MM.1S (cell line): Measurements from ENCODE around the gene C19orf85.

Experiments
- DNase-seq: peaks from one replicate; pipeline ENCODE4 v3.0.0-alpha.2; 2015
- H2AFZ ChIP-seq: fragments of 300-600 bp; sonication (generic); 2 replicates; pipeline ENCODE4 v1.6.0; 2016; ENCODE audit warnings: antibody characterized with exemption, low read length
- H3F3A ChIP-seq: fragments of 300-600 bp; sonication (generic); 2 replicates; pipeline ENCODE4 v1.6.1; 2016; ENCODE audit warnings: mild to moderate bottlenecking, antibody characterized with exemption, low read length, moderate library complexity, mixed read lengths; ENCODE audit not compliant: insufficient read depth
- H3K27ac ChIP-seq: fragments of 300-600 bp; sonication (generic); 2 replicates; pipeline ENCODE4 v1.5.1; 2016; ENCODE audit warnings: mild to moderate bottlenecking, low read length
- H3K27me3 ChIP-seq: fragments of 300-600 bp; sonication (generic); replicated peaks from 2 replicates; pipeline ENCODE4 v1.6.0; 2016; ENCODE audit warnings: low read length; ENCODE audit not compliant: insufficient read depth
- H3K36me3 ChIP-seq: fragments of 300-600 bp; sonication (generic); replicated peaks from 2 replicates; pipeline ENCODE4 v1.6.1; 2016; ENCODE audit warnings: mild to moderate bottlenecking, low read length, mixed read lengths; ENCODE audit not compliant: insufficient read depth
- H3K4me1 ChIP-seq: fragments of 300-600 bp; sonication (generic); 2 replicates; pipeline ENCODE4 v1.6.1; 2016; ENCODE audit warnings: low read length, mixed read lengths
- H3K4me2 ChIP-seq: fragments of 300-600 bp; sonication (generic); 2 replicates; pipeline ENCODE4 v1.6.0; 2016; ENCODE audit warnings: low read depth, low read length
- H3K4me3 ChIP-seq: fragments of 300-600 bp; sonication (generic); 2 replicates; pipeline ENCODE4 v1.5.1; 2016; ENCODE audit warnings: low read length, mixed read lengths
- H3K79me2 ChIP-seq: fragments of 300-600 bp; sonication (generic); 2 replicates; pipeline ENCODE4 v1.6.1; 2016; ENCODE audit warnings: mixed run types, low read length, mixed read lengths
- H3K9ac ChIP-seq: fragments of 300-600 bp; sonication (generic); 2 replicates; pipeline ENCODE4 v1.6.1; 2016; ENCODE audit warnings: low read length, mixed read lengths
- H3K9me2 ChIP-seq: fragments of 300-600 bp; sonication (generic); replicated peaks from 2 replicates; pipeline ENCODE4 v1.6.1; 2016; ENCODE audit warnings: mild to moderate bottlenecking, low read length, mixed read lengths; ENCODE audit not compliant: insufficient read depth
- H3K9me3 ChIP-seq: fragments of 300-600 bp; sonication (generic); replicated peaks from 2 replicates; pipeline ENCODE4 v1.6.1; 2016; ENCODE audit warnings: mild to moderate bottlenecking, low read length, mixed read lengths; ENCODE audit not compliant: insufficient read depth
- H4K20me1 ChIP-seq: fragments of 300-600 bp; sonication (generic); 2 replicates; pipeline ENCODE4 v1.6.1; 2016; ENCODE audit warnings: mild to moderate bottlenecking, low read length, moderate library complexity, mixed read lengths; ENCODE audit not compliant: insufficient read depth
- EZH2 ChIP-seq: fragments of 300-600 bp; sonication (generic); optimal IDR thresholded peaks from 2 replicates; pipeline ENCODE3; 2017; ENCODE audit warnings: low read depth, mild to moderate bottlenecking, antibody characterized with exemption, low read length, mixed read lengths
- EZH2phosphoT487 ChIP-seq: fragments of 300-600 bp; sonication (generic); IDR thresholded peaks from 2 replicates; pipeline ENCODE4 v1.6.1; 2018; ENCODE audit warnings: antibody characterized with exemption, low read length
- TF ChIP-seq, protein P1 (sequence below): fragments of 300-600 bp; sonication (generic); IDR thresholded peaks from 2 replicates; pipeline ENCODE4 v1.5.1; 2016; ENCODE audit warnings: antibody characterized with exemption, low read length, mixed read lengths

The C19orf85 gene

DNA sequence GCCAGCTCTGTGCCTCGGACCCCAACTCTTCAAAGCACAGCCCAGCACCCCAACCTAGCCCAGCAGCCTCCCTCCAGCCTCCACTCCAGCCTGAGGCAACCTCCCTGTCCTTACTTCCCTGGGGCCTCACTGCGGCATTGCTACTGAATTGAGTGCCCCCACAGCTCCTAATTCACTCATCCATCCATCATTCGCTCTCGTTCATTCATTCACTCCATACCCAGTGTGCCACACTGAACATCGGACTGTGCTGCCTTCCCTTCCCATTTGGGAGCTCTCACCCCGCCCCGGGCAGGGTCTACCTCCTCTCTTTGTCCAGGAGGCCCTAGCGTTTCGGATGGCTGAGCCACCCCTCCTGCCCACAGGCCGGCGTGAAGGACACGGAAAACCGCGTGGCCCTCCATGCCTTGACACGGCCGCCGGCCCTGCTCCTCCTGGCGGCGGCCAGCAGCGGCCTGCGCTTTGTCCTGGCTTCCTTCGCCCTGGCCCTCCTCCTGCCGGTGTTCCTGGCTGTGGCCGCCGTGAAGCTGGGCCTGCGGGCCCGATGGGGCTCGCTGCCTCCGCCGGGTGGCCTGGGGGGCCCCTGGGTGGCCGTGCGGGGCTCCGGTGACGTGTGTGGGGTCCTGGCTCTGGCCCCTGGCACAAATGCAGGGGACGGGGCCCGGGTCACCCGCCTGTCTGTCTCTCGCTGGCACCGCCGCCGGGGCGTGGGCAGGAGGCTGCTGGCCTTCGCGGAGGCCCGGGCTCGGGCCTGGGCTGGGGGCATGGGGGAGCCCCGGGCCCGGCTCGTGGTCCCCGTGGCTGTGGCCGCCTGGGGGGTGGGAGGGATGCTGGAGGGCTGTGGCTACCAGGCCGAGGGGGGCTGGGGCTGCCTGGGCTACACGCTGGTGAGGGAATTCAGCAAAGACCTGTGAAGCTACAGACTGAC lies 21.8 kb upstream of the C19orf85 start:
- no peaks in the 10 kb centered on the region for H3K79me2 ChIP-seq
- H3K4me3 ChIP-seq, result no peak overlapping the region

DNA sequence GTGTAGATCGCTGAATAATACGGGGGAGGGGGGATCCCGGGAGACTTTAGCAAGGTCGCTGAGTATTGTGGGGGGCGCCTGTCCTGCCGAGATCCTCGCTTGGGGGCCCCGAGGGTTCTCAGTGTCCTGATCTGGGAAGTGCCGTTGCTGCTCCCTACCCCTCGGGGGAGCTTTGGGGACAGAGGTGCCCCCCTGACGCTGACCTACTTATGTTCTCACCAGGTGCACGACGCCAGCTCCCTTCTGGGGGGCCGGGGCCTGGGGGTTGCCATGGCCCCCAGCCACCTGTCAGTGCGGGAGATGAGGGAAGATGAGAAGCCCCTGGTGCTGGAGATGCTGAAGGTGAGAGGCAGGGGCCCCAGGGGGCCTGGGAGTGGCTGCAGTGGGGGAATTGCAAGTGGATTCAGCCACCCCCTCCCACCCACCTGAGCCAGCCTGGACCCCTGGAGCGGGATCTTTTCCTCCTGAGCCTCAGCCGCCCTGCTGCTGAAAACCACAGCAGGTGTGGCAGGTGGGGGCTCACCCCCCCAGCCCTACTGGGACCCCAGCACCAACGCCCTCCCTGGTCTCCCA lies 21.0 kb upstream of the C19orf85 start:
- Histone ChIP-seq H3F3A (no peaks in the 10 kb centered on the region), H4K20me1 (no peaks in the 10 kb centered on the region), H3K79me2 (no peaks in the 10 kb centered on the region), H3K4me1 (no peaks in the 10 kb centered on the region), H3K4me3 (no peak overlapping the region), H3K27ac (no peak overlapping the region), H3K9me3 (no peaks in the 10 kb centered on the region), H2AFZ (no peak overlapping the region), H3K4me2 (no peak overlapping the region), H3K36me3 (no peaks in the 10 kb centered on the region), H3K9ac (no peak overlapping the region), H3K9me2 (no peaks in the 10 kb centered on the region), H3K27me3 (peaks cover 60% of the 10 kb centered on the region)
- TF ChIP-seq EZH2, result no peak
- TF ChIP-seq, protein P1, sequence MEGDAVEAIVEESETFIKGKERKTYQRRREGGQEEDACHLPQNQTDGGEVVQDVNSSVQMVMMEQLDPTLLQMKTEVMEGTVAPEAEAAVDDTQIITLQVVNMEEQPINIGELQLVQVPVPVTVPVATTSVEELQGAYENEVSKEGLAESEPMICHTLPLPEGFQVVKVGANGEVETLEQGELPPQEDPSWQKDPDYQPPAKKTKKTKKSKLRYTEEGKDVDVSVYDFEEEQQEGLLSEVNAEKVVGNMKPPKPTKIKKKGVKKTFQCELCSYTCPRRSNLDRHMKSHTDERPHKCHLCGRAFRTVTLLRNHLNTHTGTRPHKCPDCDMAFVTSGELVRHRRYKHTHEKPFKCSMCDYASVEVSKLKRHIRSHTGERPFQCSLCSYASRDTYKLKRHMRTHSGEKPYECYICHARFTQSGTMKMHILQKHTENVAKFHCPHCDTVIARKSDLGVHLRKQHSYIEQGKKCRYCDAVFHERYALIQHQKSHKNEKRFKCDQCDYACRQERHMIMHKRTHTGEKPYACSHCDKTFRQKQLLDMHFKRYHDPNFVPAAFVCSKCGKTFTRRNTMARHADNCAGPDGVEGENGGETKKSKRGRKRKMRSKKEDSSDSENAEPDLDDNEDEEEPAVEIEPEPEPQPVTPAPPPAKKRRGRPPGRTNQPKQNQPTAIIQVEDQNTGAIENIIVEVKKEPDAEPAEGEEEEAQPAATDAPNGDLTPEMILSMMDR, result no peak
- no peak for TF ChIP-seq EZH2phosphoT487
- no peak for DNase-seq

More for the DNA sequence above, 21.8 kb upstream of the C19orf85 start:
- Histone ChIP-seq H3K9me3 (no peaks in the 10 kb centered on the region), H3K27ac (no peak overlapping the region), H3F3A (no peaks in the 10 kb centered on the region), H3K9ac (no peak overlapping the region), H3K27me3 (peaks cover 68% of the 10 kb centered on the region), H3K4me2 (no peak overlapping the region), H3K4me1 (no peaks in the 10 kb centered on the region), H4K20me1 (no peaks in the 10 kb centered on the region), H3K9me2 (no peaks in the 10 kb centered on the region), H2AFZ (no peak overlapping the region), H3K36me3 (no peaks in the 10 kb centered on the region)
- TF ChIP-seq EZH2phosphoT487 (no peak), EZH2 (no peak)
- TF ChIP-seq, protein P1, result no peak
- no peak for DNase-seq

DNA sequence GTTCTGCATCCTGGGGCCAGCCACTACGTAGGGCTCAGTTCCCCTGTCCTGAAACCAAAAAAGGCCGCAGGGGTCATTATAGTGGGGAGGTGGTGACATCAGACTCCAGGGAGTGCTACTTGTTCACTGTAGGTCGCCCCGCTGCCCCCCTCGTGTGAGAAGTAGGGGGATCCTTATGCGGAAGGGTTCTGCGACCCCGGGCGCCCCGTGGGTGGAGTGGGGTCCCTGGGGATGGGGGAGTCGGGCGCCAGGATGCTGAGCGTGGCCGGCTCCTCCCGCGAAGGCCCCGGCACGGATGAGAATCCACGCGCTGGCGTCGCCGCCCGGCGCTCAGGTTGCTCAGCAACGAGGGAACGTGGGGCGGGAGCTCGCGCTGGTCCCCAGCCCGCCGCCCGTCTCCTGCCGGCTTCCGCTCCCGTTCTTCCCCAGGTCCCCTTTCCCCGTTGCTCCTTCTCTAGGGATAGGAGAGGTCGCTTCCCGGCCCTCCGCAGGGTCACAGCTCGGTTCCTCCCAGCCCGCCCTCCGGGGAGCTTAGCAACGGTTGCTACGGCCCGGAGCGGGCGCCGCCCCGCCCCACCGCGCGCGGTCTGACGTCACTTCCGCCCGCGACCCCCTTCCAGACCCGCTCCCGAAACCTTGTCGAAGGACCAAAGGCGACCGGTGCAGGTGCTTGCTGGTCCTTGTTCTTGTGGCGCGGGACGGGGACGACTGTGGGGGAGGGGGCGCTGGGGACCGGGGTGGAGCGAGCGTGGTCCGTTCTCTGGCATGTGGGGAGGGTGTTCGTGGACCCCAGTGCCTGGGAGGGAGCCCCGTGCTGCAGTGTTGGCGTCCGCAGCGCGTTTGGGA lies 20.3 kb upstream of the C19orf85 start, which contains the start of gene NAT14:
Gene NAT14 (plus strand): TSS at position 596 of the 846 bp plus-strand sequence. CDS start 521 bp downstream, outside the sequence.
- Histone ChIP-seq H3K4me1 (no peaks in the 10 kb centered on the region), H3K27me3 (peaks cover 53% of the 10 kb centered on the region), H3F3A (no peaks in the 10 kb centered on the region), H2AFZ (no peak within 1 kb of the TSS), H3K9me2 (no peaks in the 10 kb centered on the region), H3K9ac (no peak within 1 kb of the TSS), H3K27ac (no peak within 1 kb of the TSS), H3K9me3 (no peaks in the 10 kb centered on the region), H3K4me3 (no peak within 1 kb of the TSS), H3K36me3 (no peaks in the 10 kb centered on the region), H3K79me2 (no peaks in the 10 kb centered on the region), H3K4me2 (no peak within 1 kb of the TSS), H4K20me1 (no peaks in the 10 kb centered on the region)
- TF ChIP-seq EZH2phosphoT487, result no peak
- TF ChIP-seq, protein P1, result no peak
- no peak for TF ChIP-seq EZH2
- DNase-seq, result no peak
